ENCODE data around the gene PAX8. TPM values are rescaled to one million over a fixed set of nuclear protein-coding genes. Genes with fewer than 3 reads are reported as not detected.

PAX8 gene
- total RNA-seq, 1 donor from 2014 or later: not detected

DNA sequence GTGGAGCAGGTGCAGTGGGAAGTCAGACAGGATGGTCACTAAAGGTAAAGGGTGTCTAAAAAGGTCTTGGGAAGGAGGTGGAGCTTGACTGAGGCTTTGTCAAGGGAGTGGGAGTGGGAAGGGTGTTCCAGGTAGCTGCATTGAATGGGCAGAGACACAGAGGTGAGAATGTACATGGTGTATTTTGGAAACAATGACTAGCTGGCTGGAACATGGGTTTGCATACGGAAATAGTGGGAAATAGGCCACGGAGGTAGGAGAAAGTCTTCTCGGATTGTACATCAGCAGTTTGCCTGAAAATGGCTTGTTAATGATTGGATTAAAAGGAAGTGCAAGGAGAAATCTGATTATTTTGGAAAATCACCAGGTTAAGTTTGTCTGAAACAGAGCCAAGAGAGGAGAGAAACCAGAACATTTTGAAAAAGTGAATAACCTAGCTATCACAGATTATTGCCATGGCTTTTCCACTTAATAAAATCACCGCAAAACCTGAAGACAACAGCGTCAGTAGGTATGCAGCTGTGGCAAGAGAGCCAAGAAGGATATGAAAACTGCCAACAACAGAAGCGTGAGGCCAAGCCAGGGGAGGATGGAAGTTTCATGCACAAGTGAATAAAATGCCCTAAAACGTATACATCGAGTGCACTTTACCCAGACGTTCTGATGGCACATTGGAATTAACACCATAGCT, 13.9 kb downstream of the PAX8 start:
- Histone ChIP-seq H3K27me3 (ENCODE audit: control insufficient read depth, insufficient read depth, low read length) (peaks cover 7% of the 10 kb centered on the region), H3K4me3 (ENCODE audit: low read depth, low read length) (no peak overlapping the region), H3K36me3 (ENCODE audit: control insufficient read depth, insufficient read depth, low read length) (no peaks in the 10 kb centered on the region)
- no peak for DNase-seq (ENCODE audit: low read depth)
- FAIRE-seq: no peak
- TF ChIP-seq, protein P1, sequence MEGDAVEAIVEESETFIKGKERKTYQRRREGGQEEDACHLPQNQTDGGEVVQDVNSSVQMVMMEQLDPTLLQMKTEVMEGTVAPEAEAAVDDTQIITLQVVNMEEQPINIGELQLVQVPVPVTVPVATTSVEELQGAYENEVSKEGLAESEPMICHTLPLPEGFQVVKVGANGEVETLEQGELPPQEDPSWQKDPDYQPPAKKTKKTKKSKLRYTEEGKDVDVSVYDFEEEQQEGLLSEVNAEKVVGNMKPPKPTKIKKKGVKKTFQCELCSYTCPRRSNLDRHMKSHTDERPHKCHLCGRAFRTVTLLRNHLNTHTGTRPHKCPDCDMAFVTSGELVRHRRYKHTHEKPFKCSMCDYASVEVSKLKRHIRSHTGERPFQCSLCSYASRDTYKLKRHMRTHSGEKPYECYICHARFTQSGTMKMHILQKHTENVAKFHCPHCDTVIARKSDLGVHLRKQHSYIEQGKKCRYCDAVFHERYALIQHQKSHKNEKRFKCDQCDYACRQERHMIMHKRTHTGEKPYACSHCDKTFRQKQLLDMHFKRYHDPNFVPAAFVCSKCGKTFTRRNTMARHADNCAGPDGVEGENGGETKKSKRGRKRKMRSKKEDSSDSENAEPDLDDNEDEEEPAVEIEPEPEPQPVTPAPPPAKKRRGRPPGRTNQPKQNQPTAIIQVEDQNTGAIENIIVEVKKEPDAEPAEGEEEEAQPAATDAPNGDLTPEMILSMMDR (IDR thresholded peaks at IDR 0.05; ENCODE audit: insufficient read depth, low read length, severe bottlenecking): no peak

DNA sequence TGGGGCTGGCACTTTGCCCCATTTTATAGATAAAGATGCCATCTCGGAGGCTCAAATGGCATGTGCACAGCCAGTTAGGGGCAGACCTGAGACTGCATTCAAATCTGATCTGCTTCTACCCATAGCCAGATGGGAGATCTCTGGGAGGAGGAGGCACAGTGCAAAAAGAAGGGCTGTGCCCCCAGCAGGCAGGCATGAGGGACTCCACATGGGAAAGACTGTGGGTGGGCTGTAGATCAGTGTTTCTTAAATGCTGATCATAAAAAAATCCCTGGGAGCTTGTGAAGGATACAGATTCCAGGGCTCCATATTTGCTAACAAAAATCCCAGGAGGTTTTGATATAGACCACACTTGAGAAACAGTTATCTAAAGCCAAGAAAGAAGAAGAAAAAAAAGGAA, 15.2 kb downstream of the PAX8 start:
- Histone ChIP-seq H3K27me3 (ENCODE audit: control insufficient read depth, insufficient read depth, low read length) (peaks cover 7% of the 10 kb centered on the region), H3K36me3 (ENCODE audit: control insufficient read depth, insufficient read depth, low read length) (no peaks in the 10 kb centered on the region), H3K4me3 (ENCODE audit: low read depth, low read length) (no peak overlapping the region)
- TF ChIP-seq, protein P1 (IDR thresholded peaks at IDR 0.05; ENCODE audit: insufficient read depth, low read length, severe bottlenecking): no peak
- DNase-seq (ENCODE audit: low read depth) (no peak), FAIRE-seq (no peak)

DNA sequence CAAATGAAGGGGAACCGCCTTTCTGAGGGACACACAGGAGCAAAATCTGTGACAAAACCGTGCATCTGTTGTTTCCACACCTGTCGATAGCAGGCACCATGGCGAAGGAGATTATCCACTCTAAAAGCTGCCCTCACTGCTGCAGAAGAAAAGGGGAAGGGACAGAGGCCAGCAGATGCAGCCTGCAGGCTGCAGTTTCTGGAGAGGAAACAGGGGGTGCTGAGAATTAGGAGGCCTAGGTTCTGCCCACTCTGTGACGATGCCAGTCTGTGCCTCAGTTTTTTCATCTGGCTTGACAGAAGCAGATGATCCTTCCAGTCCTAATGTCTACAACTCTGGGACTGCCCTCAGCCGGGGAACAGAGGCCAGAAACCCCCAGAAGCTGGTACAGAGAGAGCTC, 17.7 kb downstream of the PAX8 start:
- no peak overlapping the region for H3K4me3 ChIP-seq (ENCODE audit: low read depth, low read length)
- no peak for FAIRE-seq
- H3K36me3 ChIP-seq (ENCODE audit: control insufficient read depth, insufficient read depth, low read length): no peaks in the 10 kb centered on the region
- no peak for DNase-seq (ENCODE audit: low read depth)
- TF ChIP-seq, protein P1 (IDR thresholded peaks at IDR 0.05; ENCODE audit: insufficient read depth, low read length, severe bottlenecking): no peak
- H3K27me3 ChIP-seq (ENCODE audit: control insufficient read depth, insufficient read depth, low read length): peaks cover 5% of the 10 kb centered on the region

DNA sequence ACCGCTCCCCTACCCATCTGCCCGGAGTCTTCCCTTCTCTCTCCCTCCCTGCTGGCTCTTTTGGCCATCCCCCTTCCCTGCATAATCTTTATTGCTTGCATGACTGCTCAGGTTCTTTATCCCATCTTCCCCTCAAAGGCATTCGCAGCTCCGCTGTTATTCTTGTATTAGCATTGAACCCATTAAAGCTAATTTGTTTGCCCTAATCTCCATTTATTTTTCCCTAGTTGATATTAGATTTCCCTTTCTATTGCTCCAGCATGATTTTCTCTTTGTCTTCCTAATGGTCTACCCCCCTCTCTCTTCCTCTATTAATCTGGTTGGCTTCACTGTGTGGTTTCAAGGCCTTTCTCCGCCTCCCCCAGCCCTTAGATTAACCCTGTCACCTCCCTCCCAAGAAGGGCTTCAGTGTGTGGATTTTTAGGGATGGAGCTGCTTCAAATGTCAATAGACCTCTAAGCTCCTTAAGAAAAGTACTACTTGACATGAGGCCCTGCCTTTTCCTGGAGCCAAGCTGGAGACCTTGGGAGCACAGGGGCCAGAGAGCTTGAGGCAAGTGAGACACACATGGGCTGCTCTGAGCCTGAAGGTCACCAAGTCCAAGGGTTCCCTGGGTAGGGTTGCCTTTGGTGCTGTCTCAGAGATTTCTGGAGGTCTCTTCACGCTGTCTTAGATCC, 20.1 kb downstream of the PAX8 start:
- TF ChIP-seq, protein P1 (IDR thresholded peaks at IDR 0.05; ENCODE audit: insufficient read depth, low read length, severe bottlenecking): no peak
- no peak for DNase-seq (ENCODE audit: low read depth)
- no peaks in the 10 kb centered on the region for H3K27me3 ChIP-seq (ENCODE audit: control insufficient read depth, insufficient read depth, low read length)
- no peak overlapping the region for H3K4me3 ChIP-seq (ENCODE audit: low read depth, low read length)
- no peak for FAIRE-seq
- no peaks in the 10 kb centered on the region for H3K36me3 ChIP-seq (ENCODE audit: control insufficient read depth, insufficient read depth, low read length)

DNA sequence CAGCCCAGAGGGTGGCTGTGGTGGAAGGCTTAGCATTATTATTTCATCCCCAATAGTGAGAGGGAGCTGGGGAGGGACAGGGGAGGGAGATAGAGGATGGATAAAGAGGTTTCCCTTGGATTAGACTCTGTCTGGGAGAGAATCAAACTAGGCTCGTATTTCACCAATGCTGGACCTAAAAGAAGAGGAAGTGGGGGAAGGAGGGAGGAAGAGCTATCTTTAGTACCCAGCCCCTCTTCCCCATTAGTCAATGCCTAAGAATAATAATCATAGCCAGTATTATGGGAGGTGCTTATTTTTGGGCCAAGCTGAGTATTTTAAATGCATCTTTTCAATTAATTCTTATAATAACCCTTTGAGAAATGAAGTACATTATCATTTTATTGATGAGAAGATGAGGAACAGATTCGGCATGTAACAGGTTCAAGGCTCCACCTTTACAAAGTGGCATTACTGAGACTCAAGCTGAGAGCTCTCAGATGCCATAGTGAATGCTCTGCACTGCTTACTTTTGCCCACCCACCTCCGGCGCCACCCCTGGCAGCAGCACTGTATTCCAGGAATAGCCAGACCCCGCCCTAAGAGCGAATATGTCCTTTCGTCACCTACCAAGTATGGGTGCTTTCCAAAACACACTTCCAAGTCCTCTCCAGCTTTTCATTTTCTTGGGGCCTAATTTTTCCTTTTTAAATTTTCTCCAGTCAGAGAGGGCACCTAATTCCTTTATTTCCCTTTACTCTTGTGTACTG, 21.0 kb downstream of the PAX8 start:
- FAIRE-seq (no peak), DNase-seq (ENCODE audit: low read depth) (no peak)
- Histone ChIP-seq H3K27me3 (ENCODE audit: control insufficient read depth, insufficient read depth, low read length) (no peaks in the 10 kb centered on the region), H3K36me3 (ENCODE audit: control insufficient read depth, insufficient read depth, low read length) (no peaks in the 10 kb centered on the region), H3K4me3 (ENCODE audit: low read depth, low read length) (no peak overlapping the region)
- TF ChIP-seq, protein P1 (IDR thresholded peaks at IDR 0.05; ENCODE audit: insufficient read depth, low read length, severe bottlenecking): no peak
